ENCODE results near the gene TAX1BP3. TPM values are rescaled to one million over a fixed set of nuclear protein-coding genes. Genes with fewer than 3 reads are reported as not detected.
A peak's percentile ranks its signal among the peaks of the same experiment; 100 is the strongest.

The TAX1BP3 gene
- total RNA-seq, 1 experiment from 2014 or later: 76.3 TPM

DNA sequence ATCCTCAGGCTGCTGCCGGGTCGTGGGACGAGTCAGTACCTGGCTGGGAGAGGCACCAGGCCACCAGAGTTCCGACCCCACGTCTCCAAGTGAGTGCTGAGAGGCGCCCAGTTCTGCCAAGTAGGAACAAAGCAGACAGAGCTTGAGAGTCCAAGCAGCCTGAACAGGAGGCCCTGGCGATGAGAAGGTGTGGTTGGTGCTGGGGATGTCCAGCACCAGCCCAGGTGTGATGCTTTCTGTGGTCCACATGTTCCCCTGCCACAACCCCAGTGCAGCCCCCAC lies 10.8 kb downstream of the TAX1BP3 start:
- DNase-seq: peak; percentile 28
- Mint-ChIP-seq H3K36me3 (ENCODE audit: insufficient read depth in 1 of 3, low read depth in 3 of 3) (peaks cover 0 to 19% (median 0%) of the 10 kb centered on the region in 3 experiments; a peak in 4 of 7 replicates), H3K9me3 (no peaks in the 10 kb centered on the region), H3K27ac (peak overlapping the region in 1 of 3 experiments; percentile 23; a peak in 1 of 7 replicates), H3K4me3 (no peak overlapping the region), H3K4me1 (peaks cover 8 to 12% of the 10 kb centered on the region in 2 experiments), H3K27me3 (ENCODE audit: low read depth) (no peaks in the 10 kb centered on the region)
- H3K27ac ChIP-seq (ENCODE audit: insufficient read length, low read depth, low read length): no peak overlapping the region
- H3K18ac ChIP-seq (ENCODE audit: insufficient read length, low read depth, low read length): no peak overlapping the region
- no peaks in the 10 kb centered on the region for H4K20me1 ChIP-seq (ENCODE audit: control insufficient read depth, insufficient read depth, insufficient read length)
- WGBS (ENCODE audit: extremely low coverage, insufficient read length, low lambda C conversion rate): no CpG with 5 or more reads among the region's 7 CpGs
- no peak overlapping the region for H3K56ac ChIP-seq (ENCODE audit: insufficient read length, low read depth, low read length)
- no peaks in the 10 kb centered on the region for H3K27me3 ChIP-seq (ENCODE audit: insufficient read depth, low read length)
- no peak overlapping the region for H3T11ph ChIP-seq (ENCODE audit: low read length)
- H3K14ac ChIP-seq (ENCODE audit: insufficient read depth, low read length): no peak overlapping the region; the same call in 1 of the 2 replicates
- H2AK5ac ChIP-seq (ENCODE audit: insufficient read length, low read length): no peak overlapping the region
- no peak overlapping the region for H3K4me2 ChIP-seq (ENCODE audit: insufficient read depth, insufficient read length, low read length)
- H3K23me2 ChIP-seq (ENCODE audit: insufficient read length, low read depth, low read length, poor library complexity, severe bottlenecking): no peaks in the 10 kb centered on the region
- H3K79me1 ChIP-seq (ENCODE audit: insufficient read depth, low read depth, low read length, poor library complexity, severe bottlenecking): no peaks in the 10 kb centered on the region
- no peak overlapping the region for H4K91ac ChIP-seq (ENCODE audit: insufficient read length, low read depth, low read length)
- no peak overlapping the region for H4K8ac ChIP-seq (replicated peaks; ENCODE audit: insufficient read length, low read depth, low read length)
- TF ChIP-seq, protein P1, sequence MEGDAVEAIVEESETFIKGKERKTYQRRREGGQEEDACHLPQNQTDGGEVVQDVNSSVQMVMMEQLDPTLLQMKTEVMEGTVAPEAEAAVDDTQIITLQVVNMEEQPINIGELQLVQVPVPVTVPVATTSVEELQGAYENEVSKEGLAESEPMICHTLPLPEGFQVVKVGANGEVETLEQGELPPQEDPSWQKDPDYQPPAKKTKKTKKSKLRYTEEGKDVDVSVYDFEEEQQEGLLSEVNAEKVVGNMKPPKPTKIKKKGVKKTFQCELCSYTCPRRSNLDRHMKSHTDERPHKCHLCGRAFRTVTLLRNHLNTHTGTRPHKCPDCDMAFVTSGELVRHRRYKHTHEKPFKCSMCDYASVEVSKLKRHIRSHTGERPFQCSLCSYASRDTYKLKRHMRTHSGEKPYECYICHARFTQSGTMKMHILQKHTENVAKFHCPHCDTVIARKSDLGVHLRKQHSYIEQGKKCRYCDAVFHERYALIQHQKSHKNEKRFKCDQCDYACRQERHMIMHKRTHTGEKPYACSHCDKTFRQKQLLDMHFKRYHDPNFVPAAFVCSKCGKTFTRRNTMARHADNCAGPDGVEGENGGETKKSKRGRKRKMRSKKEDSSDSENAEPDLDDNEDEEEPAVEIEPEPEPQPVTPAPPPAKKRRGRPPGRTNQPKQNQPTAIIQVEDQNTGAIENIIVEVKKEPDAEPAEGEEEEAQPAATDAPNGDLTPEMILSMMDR (conservative IDR thresholded peaks at IDR 0.05): no peak
- H2BK120ac ChIP-seq (ENCODE audit: low read depth, low read length, poor library complexity, severe bottlenecking): no peak overlapping the region
- no peak overlapping the region for H4K5ac ChIP-seq (ENCODE audit: insufficient read length, low read depth, low read length)
- H3K9me3 ChIP-seq (ENCODE audit: control insufficient read depth, low read depth, low read length): no peaks in the 10 kb centered on the region
- no peak overlapping the region for H2BK5ac ChIP-seq (ENCODE audit: insufficient read length, low read length)
- no peak overlapping the region for H2AFZ ChIP-seq (ENCODE audit: low read length)
- no peaks in the 10 kb centered on the region for H3K79me2 ChIP-seq (ENCODE audit: insufficient read depth, low read length)
- H2BK20ac ChIP-seq (ENCODE audit: low read depth, low read length, poor library complexity, severe bottlenecking): no peak overlapping the region
- H3K9ac ChIP-seq (ENCODE audit: extremely low read depth, insufficient read length, low read length): no peak overlapping the region
- H2BK12ac ChIP-seq (ENCODE audit: insufficient read length, low read depth, low read length): no peak overlapping the region
- no peak overlapping the region for H3K4ac ChIP-seq (ENCODE audit: low read depth, low read length)
- H2BK15ac ChIP-seq (ENCODE audit: low read depth, low read length): no peak overlapping the region
- H3K23ac ChIP-seq (ENCODE audit: insufficient read length, low read depth, low read length): no peak overlapping the region
- no peaks in the 10 kb centered on the region for H3K4me1 ChIP-seq (ENCODE audit: insufficient read depth, low read length)
